HG03196 (cell line): Measurements from ENCODE around the gene CHMP2A.

Experiments
- ATAC-seq: cut with Tn5 transposase; IDR thresholded peaks from one replicate; pipeline ENCODE4 v1.9.1; 2021; ENCODE audit not compliant: unreplicated experiment

CHMP2A gene

DNA sequence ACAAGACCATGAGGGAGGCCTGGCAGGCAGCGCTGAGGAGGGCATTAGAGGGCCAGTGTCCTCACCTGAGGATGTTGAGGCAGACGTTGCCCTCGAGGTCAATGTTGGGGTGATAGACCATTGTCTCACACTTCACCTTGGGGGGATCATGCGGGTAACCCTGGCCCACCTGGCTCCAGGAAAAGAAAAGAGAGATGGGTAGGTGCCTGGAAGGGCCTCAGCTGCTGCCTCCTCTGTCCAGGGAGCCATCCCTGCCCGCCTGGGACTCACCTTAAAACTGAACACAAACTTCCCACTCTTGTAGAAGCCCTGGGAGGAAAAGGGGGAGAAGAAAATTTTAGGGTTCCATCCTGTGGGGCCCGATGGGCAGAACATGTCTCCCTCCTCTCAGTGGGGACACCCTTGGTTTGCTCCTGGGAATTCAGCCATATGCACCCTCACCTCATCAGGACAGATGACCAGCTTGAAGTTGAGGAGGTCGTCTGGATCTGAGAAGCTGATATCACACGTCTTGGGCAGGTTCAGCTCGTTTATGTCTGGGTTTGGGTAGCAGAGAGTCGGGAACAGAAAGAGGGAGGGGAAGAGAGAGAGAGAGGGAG lies 1.8 kb upstream of the CHMP2A start:
- no peak for ATAC-seq

DNA sequence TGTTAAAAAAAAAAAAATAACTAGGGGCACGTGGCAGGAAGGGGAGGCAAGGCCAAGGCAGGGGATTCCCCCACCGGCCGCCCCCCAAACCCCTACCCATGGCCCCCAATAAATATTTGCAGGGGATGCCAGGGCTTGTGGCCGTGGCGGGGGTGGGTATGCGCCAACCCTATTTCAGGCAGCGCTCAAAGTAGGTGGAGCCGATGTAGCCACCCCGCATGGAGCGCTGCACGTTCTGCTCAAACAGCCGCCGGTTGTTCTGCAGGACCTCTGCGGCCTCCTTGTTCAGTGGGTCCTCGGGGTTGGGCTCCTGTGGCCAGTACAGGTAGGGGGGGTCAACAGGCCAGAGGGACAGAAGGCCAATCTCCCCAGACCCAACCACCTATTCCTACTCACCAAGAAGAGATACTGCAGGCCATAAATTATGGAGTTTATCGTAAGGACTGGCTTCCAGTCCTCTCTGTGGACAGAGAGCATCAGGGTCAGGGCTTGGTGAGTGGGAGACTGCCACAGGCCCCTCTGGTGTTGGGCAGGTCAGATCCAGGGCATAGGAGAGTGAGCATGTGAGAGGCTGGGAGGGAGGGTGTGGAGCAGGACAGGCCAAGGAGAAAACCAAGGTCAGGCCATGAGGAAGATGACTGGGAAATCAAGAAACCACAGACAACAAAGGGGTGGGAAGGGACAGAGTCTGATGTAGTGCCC lies 1.2 kb upstream of the CHMP2A start:
- no peak for ATAC-seq

DNA sequence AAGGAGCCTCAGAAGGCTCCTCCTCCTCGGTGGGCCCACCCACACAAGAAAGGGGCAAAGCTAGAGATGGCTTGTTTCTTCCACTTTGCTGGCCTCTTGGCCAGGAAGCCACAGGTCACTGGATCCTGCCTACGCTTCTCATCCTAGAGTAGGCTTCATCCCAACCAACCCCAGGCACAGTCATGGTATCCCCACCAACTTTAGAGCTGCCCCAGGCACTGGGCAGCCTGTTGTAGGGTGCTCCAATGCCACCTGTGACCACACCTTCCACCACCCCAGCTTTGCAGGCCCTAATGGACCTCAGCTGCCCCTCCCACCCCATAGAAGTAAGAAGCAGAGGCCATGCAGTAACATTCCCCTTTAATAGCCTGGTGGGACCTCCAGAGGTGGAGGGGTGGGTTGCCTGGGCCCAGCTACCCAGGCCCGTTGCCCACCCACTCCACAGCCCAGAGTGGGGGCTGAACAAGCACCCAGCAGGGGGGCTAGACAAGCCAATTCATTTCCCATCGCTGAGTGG lies 522 bp upstream of the CHMP2A start:
- ATAC-seq = no peak

DNA sequence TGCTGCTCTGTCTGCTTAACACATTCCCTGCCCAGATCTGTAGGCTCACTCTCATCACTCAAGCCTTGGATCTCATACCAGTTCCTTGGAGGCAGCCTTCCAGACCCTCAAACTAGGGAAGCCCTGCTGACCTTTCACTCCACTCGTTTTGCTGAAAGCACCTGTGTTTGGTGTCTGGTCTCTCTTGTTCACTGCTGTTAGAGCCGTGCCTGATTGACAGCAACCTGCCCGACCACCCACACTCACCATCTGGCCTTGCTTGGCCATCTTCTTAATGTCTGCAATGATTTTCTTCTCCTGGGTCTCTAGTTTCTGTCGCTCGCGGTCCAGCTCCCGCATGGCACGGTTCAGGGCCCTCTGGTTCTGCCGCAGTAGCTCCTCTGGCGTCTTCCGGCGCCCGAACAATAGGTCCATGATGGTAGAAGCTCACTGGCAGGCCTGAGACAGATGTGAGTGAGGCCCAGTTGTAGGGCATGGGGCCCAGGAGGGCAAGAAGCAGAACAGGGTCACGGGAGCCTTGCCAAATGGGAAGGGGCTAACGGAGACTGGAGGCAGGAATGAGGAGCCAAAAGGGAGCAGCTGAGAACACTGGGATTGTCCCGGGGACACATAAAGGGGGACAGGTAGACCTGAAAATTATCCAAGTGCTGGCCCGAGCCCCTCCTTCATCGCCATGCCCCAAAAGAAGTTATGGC lies 959 bp downstream of the CHMP2A start:
- ATAC-seq = no peak

DNA sequence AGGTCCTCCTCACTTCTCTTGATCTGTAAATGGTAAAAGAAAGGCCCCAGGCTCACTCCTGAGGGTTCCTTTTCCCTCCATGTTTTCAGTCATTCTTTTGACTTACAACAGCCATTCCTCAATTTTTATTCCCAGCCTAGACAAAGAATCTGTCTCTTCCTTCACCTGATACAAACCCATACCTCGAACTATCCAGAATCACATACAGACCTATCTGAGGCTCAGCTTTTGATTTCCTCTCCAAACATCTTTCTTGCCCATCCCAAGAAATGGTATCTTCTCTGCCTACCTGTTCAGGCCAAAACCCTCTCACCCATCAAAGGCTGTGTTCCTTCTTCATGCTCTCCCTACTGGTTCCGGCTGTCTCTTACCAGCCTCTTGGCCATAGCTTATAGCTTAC lies 2.2 kb downstream of the CHMP2A start:
- ATAC-seq = no peak

DNA sequence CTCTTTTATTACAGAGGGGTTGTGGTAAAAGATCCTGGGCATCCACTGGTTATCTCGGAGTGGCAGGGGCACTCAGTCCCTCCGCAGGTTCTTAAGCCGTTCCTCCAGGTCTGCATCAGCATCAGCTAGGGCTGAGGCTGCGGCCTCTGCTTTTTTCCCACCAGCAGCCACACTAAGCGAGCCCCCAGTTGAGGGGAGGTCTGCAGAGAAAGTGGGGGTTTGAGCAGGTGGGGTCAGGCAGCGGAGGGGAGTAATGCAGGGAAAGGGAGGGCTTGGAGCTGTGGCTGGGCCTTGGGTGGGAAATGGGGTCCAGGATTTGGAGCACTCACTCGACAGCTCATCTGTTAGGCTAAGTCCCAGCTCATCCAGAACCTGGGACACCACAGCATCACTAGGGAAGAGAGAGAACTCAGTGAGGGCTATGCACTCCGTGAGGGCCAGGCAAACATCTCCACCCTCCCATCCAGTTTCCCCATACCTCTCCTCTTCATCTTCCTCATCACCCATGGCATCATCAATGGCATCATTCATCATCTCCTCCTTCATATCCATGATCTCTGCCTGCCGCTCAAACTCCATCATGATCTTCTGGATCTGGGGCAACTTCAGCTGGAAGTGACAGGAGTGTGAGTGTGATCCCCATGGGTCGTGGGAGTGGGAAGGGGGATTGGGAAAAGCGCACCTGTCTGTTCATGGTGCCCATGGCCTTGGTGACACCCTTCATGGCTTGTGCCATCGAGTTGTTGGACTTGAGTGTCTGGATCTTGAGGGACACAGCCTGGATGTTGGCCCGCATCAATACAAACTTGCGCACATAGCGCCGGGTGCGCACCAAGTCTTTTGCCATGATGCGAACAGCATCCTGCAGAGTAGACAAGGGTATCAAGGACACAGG lies 3.1 kb downstream of the CHMP2A start:
- no peak for ATAC-seq

DNA sequence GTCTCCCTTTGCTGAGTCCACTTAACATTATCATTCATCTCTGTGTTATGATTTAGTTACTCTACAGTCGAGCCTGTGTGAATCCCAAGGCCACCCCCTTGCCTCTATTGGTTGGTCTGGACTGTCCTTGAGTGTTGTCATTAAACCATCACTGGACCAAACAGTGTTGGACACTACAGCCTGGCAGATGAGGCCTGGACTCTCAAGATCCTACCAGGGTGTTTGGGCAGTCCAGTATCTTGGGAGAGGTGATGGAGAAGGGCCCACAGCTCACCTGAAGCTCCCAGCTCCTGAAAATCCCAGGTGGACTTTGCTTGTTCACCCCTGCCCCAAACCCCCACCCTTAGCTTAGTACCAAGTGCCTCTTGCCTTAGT lies 3.8 kb downstream of the CHMP2A start:
- ATAC-seq = no peak

DNA sequence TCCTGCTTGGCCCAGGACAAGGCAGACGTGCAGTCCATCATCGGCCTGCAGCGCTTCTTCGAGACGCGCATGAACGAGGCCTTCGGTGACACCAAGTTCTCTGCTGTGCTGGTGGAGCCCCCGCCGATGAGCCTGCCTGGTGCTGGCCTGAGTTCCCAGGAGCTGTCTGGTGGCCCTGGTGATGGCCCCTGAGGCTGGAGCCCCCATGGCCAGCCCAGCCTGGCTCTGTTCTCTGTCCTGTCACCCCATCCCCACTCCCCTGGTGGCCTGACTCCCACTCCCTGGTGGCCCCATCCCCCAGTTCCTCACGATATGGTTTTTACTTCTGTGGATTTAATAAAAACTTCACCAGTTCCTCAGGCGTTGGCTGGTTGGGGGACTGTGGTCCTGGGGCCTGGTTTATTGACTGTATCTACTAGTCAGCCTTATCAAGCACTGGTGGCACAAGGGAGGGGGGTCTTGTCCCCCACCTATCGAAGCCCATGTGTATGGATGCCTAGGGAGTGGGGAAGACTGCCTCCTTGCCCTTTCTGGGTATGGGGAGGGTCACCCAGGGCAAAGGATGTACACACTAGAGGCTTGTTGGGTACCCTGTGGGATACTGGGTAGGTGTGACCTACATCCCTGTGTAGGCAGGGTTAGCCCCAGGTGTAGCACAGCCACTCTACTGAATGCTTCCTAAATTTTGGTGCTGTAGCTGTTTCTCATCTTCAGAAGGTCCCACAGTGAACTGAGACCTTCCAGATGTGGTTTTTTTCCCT lies 4.4 kb downstream of the CHMP2A start:
- no peak for ATAC-seq

DNA sequence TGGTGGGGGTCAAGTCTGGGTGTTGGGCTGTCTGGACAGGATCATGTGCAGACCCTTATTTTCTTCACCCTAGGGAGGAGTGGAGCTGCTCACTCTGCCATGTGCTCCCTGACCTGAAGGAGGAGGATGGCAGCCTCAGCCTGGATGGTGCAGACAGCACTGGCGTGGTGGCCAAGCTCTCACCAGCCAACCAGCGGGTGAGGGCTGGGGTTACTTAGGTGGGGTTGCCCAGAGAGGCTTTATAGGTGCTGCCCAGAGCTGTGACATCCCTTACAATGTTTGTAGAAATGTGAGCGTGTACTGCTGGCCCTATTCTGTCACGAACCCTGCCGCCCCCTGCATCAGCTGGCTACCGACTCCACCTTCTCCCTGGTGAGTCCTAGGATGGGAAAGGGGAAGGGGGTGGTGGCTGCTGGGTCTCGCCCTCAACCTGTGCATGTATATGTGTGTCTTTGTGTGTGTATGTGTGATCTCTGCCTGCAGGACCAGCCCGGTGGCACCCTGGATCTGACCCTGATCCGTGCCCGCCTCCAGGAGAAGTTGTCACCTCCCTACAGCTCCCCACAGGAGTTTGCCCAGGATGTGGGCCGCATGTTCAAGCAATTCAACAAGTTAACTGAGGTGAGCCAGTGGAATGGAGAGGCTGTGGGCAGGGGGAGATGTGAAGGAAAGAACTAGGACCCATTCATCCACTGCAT lies 5.1 kb downstream of the CHMP2A start:
- no peak for ATAC-seq

DNA sequence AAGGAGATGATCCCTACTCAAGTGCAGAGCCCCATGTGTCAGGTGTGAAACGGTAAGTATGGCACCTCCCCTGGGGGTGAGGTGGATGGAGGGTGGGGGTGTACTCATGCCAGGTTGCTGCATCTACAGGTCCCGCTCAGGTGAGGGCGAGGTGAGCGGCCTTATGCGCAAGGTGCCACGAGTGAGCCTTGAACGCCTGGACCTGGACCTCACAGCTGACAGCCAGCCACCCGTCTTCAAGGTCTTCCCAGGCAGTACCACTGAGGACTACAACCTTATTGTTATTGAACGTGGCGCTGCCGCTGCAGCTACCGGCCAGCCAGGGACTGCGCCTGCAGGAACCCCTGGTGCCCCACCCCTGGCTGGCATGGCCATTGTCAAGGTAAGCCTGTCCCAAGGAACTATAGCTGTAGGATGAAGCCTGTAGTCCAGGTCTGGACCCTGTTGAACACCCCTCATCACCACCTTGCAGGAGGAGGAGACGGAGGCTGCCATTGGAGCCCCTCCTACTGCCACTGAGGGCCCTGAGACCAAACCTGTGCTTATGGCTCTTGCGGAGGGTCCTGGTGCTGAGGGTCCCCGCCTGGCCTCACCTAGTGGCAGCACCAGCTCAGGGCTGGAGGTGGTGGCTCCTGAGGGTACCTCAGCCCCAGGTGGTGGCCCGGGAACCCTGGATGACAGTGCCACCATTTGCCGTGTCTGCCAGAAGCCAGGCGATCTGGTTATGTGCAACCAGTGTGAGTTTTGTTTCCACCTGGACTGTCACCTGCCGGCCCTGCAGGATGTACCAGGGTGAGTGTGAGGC lies 5.8 kb downstream of the CHMP2A start:
- ATAC-seq = no peak

DNA sequence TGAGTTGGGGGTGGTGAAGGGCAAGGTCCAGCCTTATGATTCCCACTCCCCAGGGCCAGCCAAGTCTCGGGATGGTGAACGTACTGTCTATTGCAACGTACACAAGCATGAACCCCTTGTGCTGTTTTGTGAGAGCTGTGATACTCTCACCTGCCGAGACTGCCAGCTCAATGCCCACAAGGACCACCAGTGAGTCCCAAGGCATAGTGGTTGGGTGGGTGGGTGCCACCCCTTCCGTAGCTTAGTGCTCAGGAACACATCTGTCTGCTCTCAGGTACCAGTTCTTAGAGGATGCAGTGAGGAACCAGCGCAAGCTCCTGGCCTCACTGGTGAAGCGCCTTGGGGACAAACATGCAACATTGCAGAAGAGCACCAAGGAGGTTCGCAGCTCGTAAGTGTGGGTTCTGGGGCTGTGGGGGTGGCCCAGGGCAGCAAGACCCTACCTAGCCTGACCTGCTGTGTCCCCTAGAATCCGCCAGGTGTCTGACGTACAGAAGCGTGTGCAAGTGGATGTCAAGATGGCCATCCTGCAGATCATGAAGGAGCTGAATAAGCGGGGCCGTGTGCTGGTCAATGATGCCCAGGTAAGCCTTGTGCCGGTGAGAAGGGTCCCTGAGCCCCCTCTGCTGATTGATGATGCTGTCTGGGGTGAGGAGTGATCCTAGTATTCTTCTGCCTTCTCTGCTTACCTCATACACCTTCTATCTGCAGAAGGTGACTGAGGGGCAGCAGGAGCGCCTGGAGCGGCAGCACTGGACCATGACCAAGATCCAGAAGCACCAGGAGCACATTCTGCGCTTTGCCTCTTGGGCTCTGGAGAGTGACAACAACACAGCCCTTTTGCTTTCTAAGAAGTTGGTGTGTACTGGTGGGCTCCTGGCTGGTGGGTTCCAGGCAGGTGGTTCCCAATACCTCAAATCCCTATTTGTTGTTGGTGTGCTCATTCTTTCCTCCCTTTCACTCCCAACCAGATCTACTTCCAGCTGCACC lies 7.3 kb downstream of the CHMP2A start:
- no peak for ATAC-seq

DNA sequence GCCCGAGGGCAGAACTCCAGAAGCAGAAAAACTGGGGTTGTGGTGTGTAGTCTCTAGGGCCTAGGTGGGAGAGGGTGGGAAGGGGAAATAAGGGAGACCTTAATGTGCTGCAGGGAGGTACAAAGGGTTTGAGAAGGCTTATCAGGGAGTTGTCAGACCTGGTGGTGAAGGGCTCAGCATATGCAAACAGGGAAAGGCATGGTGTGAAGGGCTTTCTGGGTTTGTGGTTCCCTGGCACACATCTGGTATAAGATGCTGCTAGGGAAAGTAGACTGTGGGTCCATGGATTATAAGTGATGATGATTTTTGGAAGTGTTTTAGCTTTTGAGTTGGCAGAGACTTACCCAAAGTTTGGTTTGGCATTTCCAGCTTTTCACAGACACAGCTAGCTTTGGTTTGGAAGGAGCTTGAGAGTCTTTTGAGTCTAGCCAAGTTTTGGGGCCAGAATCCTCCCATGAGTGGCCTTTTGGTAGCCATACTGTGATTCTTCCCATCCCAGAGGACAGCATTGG lies 8.8 kb downstream of the CHMP2A start:
- ATAC-seq = no peak

DNA sequence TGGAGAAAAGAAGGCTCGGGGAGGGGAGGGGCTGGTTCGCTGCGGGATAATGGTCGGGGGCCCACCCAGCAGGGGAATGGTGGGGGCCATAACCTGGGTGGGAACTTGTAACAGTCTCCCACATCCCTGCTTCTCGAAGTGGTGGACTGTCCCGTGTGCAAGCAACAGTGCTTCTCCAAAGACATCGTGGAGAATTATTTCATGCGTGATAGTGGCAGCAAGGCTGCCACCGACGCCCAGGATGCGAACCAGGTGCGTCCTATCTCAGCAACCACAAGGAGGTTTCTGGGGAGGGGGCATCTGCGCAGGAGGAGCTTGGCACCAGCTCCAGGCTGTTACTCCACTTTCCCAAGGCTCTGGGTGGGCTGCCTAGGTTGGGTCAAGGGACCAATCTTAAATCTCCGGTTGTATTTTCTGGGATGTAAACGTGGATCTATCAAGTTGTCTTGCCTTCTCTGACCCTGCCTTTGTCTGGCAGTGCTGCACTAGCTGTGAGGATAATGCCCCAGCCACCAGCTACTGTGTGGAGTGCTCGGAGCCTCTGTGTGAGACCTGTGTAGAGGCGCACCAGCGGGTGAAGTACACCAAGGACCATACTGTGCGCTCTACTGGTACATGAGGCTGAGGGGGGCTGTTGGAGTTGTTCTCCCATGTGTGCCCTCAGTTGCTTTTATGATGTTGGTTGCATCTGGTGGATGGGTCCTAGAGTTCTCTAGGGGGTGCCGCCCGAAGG lies 9.5 kb downstream of the CHMP2A start:
- ATAC-seq = no peak

DNA sequence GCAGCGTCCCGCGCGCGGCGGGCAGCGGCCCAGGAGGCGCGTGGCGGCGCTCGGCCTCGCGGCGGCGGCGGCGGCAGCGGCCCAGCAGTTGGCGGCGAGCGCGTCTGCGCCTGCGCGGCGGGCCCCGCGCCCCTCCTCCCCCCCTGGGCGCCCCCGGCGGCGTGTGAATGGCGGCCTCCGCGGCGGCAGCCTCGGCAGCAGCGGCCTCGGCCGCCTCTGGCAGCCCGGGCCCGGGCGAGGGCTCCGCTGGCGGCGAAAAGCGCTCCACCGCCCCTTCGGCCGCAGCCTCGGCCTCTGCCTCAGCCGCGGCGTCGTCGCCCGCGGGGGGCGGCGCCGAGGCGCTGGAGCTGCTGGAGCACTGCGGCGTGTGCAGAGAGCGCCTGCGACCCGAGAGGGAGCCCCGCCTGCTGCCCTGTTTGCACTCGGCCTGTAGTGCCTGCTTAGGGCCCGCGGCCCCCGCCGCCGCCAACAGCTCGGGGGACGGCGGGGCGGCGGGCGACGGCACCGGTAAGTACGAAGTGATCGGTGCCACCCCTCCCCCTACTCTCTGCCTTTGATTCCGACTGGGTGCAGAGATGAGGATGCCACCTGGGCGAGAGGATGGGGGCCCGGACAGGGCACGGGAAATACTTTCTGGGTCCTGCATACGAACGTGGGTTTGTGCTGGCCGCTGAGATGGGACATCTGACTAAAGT lies 10.2 kb downstream of the CHMP2A start:
- ATAC-seq = peak; percentile 39

DNA sequence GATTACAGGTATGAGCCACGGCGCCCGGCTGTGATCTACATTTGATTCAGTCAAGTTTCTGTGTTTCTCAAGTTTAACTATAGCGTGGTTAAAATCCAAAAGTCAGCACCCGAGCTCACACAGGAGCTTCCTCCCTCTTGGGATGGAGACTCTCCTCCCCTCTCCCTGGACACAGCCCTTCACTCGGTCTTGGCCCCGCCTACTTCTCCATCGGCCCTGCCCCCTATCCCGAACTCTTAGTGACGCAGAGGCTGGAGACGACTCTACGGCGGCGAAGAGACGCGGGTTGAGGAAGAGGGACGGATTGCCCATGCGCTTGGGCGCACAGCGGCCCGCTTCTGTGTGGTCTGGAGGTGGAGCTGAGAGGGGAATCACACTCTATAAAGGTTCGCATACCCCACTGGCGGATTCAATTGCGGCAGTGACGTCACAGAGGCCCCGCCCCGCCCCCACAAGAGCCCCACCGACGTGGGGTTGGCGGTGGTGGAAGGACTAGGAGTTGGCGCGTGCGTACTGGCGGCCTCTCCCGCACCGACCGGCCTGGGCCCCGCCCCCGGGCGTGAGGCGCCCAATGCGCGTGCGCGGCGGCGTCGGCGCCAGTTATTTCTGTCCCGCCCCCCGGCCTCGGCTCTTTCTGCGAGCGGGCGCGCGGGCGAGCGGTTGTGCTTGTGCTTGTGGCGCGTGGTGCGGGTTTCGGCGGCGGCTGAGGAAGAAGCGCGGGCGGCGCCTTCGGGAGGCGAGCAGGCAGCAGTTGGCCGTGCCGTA lies 10.9 kb downstream of the CHMP2A start, which contains the start of gene TRIM28:
TRIM28 (plus strand) TSS at position 239 of the 765 bp plus-strand sequence. CDS start 694 bp downstream, outside the sequence.
- peak; percentile 85 for ATAC-seq
